Midbrain (tissue), 1 donor: ENCODE results near the gene CIITA.
"Not testable (repeated sequence)": the region's sequence is repeated elsewhere in the genome, so short reads cannot be mapped to it uniquely, and the experiment has no call there.

Experiments
- DNase-seq: peaks from one replicate; lab custom pipeline; 2025; lab: John Stamatoyannopoulos, UW

CIITA gene

DNA sequence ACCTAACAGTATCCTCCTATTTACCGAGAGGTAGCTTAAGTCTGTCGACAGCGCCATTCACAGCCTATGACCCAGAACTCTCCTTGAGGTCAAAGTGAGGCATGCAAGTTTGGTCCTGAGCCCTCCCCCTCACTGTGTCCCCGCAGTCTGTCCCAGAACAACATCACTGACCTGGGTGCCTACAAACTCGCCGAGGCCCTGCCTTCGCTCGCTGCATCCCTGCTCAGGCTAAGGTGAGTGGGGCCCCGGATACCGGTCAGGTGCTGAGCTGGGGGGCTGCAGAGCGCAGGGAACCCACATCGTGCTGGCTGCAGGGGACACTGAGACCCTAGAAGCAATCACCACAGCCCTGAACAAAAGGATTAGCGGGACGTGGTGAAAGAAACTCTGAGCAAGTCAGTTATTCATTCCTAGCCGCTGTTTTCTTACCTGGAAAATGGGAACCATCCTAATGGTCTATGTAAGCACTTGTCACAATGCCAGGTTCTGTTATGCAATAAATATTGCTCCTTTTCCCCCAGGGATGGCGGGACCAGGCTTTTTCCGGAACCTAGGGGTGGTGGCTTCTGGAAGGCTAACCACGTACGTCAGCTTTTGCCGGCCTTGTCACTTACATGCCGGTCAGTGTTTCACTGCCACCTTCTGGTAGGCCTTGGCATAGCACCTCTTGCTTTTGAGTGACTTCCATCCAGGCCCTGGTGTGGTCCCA is 41.4 kb downstream of the CIITA start:
- DNase-seq: peak; percentile 87

DNA sequence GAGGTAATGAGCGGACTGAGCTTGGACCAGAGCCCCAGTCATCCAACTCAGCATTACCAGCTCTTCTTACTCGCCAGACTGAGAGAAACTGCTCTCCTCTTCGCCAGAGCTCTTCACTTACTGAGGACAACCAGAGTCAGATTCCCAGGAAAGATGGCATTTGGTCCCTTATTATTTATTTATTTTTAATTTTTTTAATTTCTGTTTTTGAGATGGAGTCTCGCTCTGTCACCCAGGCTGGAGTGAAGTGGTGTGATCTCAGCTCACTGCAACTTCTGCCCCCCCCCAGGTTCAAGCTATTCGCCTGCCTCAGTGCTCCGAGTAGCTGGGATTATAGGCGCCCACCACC is 42.0 kb downstream of the CIITA start:
- DNase-seq: no peak

DNA sequence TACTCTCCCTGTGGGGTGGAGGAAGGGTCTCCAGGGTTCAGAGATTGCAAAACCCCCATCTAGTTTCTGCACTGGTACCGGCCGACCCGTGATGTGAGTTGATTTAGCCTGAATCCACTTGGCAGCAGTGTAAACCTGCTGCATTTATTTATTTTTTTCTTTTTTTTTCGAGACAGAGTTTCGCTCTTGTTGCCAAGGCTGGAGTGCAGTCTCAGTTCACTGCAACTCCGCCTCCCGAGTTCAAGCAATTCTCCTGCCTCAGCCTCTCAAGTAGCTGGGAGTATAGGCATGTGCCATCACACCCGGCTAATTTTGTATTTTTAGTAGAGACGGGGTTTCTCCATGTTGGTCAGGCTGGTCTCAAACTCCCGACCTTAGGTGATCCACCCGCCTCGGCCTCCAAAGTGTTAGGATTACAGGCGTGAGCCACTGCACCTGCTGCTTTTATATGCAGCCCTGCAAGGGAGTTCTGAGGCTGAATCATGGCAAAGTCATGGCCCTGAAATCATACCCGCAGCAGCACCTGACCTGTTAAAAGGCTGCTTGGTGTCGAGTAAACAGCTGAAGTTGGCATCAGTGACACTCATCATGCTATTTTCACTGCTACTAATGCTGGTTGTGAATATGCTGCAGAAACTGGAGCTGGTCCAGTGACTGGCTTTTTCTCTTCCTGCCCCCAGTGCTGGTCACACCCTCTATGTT is 43.9 kb downstream of the CIITA start:
- no peak for DNase-seq

DNA sequence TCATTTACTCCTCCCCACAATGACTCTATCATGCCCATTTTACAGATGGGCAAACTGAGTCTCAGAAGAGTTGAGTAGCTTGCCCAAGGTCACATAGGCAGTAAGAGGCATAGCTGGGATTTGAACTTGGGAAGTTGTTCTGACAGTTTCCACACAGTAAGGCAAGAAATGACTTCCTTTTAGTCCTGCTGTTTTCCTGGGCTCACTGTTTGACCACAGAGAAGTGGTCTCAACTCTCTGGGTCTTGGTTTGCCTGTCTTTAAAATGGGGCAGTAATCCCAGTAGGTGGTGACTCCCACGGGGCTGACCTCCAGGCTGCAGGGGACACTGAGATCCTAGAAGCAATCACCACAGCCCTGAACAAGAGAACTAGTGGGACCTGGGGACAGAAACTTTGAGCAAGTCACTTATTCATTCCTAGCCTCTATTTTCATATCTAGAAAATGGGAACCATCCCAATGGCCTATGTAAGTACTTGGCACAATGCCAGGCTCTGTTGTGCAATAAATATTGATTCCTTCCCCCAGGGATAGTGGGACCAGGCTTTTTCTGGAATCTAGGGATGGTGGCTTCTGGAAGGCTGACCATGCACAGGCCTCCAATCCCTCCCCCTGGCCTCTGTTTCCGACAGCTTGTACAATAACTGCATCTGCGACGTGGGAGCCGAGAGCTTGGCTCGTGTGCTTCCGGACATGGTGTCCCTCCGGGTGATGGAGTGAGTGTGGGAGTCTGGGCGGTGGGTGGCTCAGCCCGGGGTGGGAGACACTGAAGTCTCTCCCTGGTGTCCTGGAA is 44.7 kb downstream of the CIITA start:
- no peak for DNase-seq

DNA sequence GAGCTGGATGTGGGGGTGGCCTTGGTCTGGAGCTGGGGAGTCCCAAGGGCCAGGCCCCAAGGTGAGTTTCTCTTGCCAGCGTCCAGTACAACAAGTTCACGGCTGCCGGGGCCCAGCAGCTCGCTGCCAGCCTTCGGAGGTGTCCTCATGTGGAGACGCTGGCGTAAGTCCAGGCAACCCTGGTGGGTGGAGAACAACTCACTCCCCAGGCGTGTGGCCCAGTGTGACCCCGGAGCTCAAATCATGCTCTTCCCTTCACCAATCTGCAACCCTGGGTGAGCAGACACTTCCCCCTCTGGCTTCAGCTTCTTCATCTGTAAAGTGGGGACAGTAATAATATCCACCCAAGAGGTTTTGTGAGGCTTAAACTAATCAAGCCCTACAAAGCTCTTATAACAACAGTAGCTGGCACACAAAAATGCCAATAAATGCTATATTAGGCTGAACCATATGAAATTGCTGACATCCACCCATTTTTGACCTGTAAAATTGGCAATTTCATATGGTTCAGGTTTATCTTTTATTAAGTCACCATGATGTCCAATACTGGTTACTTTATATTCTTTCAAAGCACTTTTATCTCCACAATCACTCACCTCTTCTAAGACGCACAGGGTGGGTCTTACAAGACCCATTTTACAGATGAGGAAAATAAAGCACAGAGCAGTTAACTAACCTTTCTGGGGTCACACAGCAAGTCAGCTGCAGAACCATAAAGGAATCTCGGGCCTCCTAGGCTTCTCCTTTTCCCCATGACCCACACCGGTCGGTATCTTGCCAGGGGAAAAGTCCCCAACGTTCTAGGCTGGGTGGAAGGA is 45.5 kb downstream of the CIITA start:
- DNase-seq: no peak

DNA sequence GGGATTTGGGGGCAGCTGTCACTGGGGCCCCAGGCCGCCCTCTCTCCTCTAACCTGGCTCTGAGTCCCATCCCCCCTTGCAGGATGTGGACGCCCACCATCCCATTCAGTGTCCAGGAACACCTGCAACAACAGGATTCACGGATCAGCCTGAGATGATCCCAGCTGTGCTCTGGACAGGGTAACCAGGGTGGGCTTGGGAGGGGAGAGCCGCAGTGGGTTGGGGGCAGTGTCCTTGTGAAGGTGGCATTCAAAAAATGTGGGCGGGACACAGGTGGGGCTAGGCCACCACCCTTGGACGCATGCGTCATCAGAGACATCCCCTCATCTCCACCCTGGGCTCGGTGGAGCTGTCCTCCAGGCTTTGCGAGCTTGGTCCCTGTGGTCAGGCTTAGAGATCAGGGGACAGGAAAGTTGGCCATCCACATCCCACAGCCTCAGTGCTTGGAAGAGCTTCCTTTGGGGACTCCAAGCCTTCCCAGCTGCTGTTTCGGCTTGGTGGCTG is 46.2 kb downstream of the CIITA start:
- no peak for DNase-seq

DNA sequence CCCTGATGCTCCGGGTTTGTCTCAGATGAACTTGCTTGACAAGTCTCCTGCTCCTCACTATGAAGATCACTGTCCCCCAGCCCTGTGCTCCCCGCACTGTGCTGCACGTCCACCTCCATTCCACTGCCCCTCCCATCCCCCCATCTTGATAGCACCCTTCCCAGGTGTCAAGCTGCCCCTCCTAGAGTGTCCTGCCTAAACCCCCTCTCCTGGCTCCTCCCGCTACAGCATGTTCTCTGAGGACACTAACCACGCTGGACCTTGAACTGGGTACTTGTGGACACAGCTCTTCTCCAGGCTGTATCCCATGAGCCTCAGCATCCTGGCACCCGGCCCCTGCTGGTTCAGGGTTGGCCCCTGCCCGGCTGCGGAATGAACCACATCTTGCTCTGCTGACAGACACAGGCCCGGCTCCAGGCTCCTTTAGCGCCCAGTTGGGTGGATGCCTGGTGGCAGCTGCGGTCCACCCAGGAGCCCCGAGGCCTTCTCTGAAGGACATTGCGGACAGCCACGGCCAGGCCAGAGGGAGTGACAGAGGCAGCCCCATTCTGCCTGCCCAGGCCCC is 46.7 kb downstream of the CIITA start:
- DNase-seq: peak; percentile 61

DNA sequence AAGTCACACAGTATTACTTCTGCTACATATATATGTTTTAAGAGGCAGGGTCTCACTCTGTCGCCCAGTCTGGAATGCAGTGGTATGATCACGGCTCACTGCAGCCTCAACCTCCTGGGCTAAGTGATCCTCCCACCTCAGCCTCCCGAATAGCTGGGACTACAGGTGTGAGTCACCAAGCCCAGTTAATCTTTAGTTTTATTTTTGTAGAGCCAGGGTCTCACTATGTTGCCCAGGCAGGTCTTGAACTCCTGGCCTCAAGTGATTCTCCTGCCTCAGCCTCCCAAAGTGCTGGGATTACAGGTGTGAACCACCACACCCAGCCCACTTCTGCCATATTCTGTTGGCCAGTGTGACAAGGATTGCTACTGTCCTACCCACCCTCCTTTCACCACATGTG is 48.3 kb downstream of the CIITA start:
- DNase-seq: not testable (repeated sequence)

DNA sequence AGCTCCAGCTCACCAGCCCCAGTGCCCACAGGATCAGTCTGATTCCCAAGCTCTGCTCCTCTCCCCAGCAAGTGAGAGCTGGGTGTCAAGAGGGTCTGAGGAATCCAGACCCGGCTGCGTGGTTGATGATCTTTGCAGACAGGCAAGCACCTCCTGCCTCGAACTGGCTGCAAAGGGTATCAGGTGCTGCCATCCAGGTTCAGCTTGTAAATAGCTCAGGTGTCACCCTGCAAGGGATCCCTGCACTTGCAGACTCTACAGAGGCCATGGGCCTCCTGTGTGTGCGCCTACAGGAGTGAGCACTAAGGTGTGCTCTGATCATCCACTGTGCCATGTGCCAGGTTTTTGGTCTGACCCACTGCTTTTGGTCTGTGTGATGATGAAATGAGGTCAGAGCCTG is 49.1 kb downstream of the CIITA start:
- no peak for DNase-seq

DNA sequence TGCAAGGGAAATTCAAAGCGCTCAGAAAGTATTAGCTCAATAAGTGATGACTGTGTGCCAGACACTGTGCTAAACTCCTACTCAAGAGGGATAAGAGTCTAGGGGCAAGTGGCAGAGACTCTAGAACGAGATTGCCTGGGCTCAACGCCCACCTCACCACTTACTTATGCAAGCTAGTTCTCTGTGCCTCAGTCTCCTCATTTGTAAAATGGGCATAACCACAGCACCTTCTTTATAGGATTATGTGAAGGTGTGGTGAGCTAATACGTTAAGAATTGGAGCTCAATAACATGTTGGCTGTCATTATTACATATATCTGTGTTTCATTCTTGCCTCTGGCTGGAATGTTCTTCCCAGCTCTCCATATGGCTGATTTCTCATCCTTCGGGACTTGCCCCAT is 49.9 kb downstream of the CIITA start:
- DNase-seq: no peak

DNA sequence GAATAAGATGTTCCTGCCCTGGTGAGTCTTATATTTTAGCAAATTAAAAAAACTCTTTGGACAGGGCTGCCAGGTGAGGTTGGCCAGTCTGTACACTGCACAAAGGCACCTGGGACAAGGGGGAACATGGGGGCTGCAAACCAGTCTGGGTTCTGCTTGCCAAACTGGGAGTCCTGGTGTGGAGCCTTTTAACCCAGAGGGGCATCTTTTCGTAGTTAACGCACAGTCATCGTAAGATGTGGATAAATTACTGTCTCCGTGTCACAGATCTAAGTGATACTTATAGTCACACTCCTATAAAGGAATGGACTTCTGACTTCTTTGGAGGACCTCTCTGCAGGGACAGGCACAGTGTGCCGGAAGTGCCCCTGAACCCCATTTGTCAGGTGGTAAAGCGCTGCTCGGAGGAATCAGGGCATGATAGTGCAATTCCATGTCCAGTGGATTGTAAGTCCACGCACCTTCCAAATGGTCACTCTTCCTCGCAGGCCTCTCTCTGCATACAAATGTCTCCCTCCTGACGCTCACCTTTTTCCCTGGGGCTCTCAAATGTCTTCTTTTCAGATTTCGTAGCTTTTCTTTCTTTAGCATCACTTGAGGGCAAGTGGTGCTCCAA is 50.6 kb downstream of the CIITA start:
- DNase-seq: no peak

DNA sequence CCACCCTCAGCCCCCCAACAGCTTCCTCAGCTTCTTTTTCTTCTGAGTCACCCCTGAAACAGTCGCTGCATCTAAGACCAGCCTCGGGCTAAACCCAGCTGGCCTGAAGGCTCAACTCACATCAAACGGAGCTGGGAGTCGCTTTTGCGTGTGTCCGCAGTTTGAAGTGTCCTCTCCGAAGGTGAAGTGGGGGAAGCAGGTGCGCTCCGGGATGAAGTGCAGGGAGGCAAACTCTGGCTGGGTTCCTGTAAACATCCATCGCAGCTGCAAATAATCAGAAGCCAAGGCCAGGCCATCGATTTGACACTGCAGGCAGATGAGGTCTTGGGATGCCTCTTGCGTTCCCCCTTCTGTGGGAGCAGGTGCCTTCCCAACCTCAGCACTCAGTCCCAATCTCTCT is 52.1 kb downstream of the CIITA start:
- not testable (repeated sequence) for DNase-seq

DNA sequence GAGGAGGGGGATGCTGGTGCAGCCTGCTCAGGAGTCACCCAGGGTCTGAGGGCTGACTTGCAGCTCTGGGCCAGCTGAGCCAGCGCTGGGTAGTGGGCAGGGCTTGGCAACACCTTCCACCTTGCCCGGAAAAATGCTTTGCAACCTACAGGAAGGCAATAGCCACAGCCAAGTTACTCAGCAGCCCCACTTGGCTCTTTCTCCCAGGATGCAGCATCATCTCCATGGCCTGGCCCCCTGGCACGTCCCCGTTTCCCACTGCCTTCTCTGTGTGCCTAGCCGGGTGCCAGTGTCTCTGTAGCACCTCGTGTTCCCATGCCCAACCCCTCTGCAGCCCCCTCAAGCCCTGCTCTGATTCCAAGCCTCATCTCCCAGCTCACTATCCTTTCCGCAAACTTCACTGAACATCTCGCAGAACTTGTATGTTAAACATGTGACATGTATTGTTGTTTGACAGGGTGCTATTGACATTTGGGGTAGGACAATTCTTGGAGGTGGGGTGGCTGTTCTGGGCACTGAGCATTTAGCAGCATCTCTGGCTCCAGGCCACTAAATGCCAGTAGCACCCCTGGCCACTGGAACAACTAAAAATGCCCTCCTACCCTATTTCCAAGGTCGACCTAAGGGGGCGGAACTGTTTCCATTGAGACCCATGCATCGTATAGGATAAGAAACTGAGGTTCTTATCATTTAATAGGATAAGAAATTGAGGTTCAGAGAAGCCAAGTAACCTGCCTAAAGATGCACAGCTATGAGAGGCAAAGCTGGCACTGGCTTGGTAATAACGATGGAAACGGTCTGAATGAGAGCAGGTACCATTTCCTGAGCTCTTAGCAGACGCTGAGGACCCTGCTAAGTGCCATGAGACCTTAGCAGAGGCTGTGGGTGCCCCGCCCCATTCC is 53.1 kb downstream of the CIITA start:
- no peak for DNase-seq

DNA sequence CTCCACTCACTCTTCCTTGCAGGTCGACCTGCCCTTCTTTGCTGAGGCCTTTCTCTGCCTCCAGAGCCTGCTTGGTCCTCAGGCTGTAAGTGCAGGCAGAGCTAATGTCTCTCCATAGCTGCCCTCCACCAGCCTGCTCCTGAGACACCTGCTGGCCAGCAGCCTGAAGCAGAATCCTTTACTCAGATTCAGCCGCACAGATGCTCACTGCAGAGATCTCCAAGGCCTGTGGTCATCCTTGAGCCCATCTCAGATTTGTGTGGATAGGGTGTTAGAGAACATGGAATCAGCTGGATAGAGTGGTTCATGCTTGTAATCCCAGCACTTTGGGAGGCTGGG is 53.7 kb downstream of the CIITA start:
- no peak for DNase-seq

DNA sequence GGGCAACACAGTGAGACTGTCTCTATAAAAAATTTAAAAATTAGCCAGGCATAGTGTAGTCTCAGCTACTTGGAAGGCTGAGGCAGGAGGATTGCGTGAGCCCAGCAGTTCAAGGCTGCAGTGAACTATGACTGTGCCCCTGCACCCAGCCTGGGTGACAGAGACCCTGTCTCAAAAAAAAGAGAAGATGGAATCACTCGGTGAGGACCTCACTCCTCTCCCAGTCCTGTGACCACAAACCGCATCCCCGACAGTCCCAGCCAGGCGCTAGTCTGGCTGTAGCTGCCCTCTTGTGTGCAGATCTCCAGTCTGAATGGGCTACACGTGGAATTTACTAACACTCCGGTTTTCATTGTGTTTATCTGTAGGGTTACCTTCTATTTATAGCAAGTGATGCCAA is 54.1 kb downstream of the CIITA start:
- DNase-seq: no peak

DNA sequence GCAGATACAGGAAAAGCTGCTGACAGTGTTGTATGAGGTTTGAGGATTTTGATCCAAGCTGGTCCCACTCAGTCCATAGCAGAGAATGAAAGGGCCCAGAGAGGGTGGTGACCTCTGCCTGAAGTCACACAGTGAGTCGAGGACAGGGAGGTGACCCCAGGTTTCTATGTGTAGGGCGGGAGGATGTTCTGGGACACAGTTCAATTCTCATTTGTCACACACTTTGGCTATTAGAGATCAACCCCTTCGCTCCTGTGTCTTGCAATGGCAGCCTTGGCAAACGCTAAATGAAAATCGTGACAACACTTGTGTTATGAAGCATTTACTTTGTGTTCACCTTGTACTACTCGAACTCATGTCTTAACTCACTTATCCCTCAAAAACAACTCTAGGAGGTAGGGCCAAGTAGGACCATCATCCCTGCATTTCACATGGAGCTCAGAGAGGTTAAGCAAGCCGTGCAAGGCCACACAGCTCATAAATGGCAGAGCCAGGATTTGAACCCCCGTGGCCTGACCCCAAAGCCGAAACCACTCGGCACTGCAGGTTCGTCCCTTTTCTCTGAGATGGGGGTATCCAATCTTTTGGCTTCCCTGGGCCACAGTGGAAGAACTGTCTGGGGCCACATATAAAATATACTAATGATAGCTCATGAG is 55.1 kb downstream of the CIITA start:
- no peak for DNase-seq

DNA sequence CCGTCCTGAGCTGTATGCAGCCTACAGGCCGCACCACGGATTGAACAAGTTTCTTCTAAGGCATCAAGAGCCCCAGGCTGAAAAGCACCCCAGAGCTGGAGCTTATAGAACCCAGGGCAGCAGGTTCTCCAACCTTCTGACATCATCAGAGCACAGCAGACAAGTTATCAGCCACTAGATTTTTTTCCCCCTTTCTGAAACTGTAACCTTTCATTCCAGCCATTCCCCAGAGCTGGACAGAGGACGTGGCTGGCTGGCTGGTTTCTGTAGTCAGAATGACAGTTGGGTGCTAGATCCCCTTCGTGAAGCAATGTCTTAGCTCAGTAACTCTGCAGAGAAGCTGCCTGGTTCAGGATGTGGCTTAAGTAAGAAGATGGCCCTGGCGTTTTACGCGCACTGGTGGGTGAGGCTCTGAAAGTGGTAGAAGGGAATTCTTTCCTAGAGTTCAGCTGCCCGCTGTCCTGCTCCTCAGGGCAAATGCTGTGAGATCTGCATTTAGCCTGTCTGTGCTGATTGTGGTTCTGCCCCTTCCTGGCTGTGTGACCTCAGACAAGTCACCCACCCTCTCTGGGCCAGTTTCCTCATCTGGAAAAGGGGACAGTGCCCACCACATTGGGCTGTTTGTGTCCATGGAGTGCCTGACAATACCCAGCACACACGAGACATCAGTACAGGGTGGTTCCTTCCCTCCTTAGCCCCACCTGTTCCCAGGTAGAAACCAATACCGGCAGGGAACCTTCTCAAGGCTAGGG is 56.1 kb downstream of the CIITA start:
- DNase-seq: no peak

DNA sequence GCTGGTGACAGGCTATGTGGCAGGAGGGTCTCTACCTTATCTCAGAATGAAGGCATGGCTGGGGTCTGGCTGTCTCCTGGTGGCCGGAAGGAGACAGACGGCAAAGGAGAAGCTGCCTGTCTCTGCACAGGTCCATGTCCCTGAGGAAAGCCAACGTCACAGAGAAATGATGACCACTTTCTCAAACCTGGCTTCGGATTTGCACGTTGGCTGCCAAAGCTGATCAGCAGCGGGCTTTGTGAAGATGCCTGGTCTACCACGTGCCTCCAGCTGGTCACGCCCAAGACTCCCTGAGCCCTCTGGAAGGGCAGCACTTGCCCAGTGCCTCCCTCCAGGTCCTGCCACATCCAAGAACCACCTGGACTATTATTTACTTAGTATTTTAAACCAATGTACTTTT is 56.9 kb downstream of the CIITA start:
- no peak for DNase-seq
